Stimulated activated CD8-positive, alpha-beta memory T cell treated with anti-CD3 and anti-CD28 coated beads, Interleukin-7, amount 100 ng/mL, for 24 hours (primary cell): ENCODE data around the gene NPAT.
"Not testable (repeated sequence)": the region's sequence is repeated elsewhere in the genome, so short reads cannot be mapped to it uniquely, and the experiment has no call there.

Source experiments
- DNase-seq: peaks from one replicate; pipeline ENCODE4 v3.0.0-alpha.2; 2020; ENCODE audit warnings: low read depth

The NPAT gene

GRCh38 chr11:108218912-108219783 lies 3.3 kb downstream of the NPAT start:
- no peak for DNase-seq

GRCh38 chr11:108218455-108218854 lies 4.0 kb downstream of the NPAT start:
- no peak for DNase-seq

DNA sequence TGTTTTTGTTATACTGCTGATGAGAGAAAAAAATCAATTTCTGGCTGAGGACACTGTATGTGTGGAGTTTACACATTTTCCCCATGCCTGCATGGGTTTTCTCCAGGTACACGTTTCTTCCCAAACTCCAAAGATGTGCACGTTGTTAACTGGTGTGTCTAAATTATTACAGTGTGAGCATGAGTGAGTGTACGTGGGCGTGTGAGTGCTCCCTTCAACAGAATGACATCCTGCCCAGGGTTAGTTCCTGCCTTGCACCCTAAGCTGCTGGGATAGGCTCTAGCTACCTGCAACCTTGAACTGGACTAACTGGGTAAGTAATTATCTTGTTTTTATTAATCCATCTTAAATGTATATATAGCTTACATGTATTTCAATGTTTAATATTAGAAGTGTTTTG lies 5.5 kb downstream of the NPAT start:
- DNase-seq = no peak

DNA sequence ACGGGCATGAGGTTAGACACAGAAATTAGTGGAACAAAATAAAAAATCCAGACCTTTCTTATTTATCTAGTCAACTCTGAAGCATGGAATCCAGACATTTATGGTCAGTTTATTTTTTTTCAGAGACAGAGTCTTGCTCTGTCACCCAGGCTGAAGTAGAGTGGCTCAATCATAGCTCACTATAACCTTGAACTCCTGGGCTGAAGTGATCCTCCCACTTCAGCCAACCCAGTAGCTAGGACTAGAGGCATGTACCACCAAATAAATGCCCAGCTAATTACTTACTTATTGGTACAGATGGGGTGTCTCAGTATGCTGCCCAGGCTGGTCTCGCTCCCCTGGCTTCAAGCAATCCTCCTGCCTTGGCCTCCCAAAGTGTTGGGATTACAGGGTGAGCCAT lies 8.7 kb downstream of the NPAT start:
- DNase-seq = no peak

DNA sequence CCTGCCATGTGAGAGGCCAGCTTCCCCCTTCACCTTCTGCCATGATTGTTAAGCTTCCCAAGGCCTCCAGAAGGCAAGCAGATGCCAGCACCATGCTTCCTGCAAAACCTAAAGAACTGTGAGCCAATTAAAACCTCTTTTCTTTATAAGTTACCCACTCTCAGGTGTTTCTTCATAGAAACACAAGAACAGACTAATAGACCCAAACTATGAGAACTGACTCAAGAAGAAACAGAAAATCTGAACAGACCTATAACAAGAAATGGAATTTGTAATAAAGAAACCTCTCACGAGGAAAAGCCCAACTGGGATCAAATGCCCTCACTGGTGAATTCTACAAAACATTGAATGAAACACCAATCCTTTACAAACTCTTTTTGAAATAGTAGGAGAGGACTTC lies 12.0 kb downstream of the NPAT start:
- no peak for DNase-seq

DNA sequence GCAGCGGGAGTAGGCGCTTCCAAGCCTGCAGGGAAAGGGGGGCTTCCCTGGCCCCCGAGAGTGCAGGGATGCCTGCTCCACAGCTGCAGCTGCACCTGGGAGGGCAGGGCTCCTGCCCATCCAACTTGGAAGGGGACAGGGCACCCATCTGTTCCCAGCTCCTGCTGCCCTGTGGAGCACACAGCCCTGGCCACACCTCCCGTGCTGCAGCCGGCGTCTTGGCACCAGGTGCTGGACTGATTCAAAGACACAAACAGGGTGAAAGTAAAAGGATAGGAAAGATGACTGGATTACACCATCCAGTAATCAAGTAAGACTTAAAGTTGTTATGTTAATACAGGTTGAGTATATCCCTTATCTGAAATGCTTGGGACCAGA lies 14.8 kb downstream of the NPAT start:
- no peak for DNase-seq

GRCh38 chr11:108206969-108207682 lies 15.3 kb downstream of the NPAT start:
- DNase-seq = no peak

- no peak for DNase-seq
Observed at GRCh38 chr11:108206171-108206570, 16.3 kb downstream of the NPAT start.

- DNase-seq = no peak
Observed at GRCh38 chr11:108204929-108205499, 17.4 kb downstream of the NPAT start.

DNA sequence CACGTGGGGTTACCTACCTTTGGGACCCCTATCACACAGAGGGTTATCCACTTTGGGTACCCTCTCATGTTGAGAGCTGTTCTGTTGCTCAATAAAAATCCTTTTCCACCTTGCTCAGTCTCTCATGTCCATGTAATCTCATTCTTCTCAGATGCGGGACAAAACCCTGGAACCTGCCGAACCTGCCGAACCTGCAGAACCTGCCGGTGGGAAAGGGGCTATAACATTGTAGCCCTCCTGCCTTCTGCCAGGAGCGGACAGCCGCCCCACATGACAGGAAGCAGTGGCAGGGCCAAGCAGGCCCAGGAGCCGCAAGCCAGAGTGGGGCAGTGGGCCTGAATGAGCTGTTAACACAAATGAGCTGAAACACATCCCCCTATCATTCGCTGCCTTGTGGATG lies 18.1 kb downstream of the NPAT start:
- DNase-seq = no peak

- no peak for DNase-seq
Observed at GRCh38 chr11:108203075-108203474, 19.4 kb downstream of the NPAT start.

DNA sequence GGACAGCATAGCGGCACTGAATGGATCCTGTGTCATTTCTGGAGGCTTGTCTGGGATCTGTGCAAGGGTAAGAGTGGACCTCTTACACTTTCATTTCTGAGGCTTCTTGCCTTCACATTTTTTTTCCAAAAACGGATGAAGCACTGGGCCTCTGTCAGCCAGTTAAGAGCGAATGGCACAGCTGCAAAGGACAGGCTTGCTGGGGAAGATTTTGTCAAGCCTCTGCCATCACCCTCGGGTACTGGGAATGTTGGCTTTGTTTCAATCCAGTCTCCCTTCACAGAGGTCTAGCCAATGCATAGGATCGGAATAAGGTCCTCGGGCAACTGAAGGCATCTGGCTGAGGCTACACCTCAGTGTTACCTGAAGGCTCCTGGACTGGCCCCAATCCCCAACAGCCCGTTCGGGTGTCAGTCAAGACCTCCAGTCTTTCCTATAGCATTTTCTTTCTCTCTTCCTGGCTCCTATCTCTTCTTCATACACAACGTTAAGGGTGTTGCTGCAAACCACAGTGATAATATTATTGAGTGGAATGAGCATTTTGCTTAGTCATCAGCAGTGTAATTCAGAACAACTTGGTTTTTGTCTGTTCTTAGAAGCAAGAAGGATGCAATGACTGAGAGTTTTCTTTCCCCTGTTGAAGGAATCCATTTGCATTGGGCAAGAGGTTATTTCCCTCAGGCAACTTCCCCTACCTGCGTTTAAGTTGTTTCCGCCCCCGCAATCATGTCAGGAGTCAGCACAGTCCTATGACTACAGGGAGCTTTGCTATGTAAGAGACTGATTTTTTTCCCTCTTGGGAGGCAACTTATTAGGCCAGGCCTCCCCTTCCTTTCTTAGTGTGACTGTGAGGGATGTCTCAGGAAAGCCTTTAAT lies 22.8 kb downstream of the NPAT start:
- DNase-seq = peak; percentile 30

- no peak for DNase-seq
Observed at GRCh38 chr11:108198833-108199232, 23.6 kb downstream of the NPAT start.

DNA sequence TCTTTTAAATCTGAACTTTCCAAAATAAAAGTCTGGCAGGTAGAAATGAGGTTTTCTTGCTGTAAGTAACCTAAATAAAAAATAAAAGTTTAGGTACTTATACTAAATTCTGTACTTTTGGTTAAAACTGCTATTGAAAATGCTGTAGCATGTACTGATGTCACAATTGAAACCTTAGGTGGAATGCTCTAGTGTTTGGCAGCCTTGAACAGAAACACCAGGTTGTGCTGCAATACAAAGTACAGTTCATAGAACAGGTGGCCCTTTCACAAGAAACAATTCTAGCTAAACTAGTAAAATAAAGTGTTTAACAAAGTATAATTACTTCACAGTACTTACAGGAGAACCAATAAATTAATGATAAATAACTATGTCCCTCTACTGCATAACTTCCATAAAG lies 25.1 kb downstream of the NPAT start:
- no peak for DNase-seq

GRCh38 chr11:108196901-108197300 lies 25.5 kb downstream of the NPAT start:
- DNase-seq = no peak

GRCh38 chr11:108193725-108194124 lies 28.7 kb downstream of the NPAT start:
- DNase-seq = no peak

DNA sequence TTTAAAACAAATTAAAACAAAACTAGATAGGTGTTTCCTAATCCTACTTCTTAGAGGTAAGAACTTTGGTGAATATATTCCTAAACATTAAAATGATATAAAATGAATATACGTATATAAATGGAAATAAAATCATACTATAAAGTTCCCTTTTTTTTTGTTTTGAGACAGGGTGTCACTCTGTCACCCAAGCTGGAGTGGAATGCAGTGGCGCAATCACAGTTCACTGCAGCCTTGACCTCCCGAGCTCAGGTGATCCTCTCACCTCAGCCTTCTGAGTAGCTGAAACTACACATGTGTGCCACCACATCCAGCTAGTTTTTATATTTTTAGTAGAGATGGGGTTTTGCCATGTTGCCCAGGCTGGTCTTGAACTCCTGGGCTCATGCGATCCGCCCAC lies 44.9 kb downstream of the NPAT start:
- DNase-seq = no peak

- no peak for DNase-seq
Observed at GRCh38 chr11:108170184-108170583, 52.3 kb downstream of the NPAT start.

DNA sequence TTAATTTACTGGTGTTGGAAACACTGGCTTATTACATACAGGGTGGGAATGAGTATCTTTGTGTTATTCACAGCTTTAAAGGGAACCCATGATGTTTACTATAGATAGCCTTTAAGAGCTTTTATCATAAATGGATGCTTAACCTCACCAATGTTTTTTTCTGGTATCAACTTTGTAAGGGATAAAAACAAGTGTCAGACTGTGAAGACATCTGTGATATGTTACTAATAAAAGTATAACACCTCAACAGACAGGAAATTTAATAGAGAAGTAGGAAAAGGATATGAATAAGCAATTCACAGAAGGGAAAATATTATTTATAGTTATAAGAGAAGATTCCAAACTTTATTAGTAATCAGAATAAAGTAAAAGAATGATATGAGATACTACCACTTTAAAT lies 54.8 kb downstream of the NPAT start:
- no peak for DNase-seq

DNA sequence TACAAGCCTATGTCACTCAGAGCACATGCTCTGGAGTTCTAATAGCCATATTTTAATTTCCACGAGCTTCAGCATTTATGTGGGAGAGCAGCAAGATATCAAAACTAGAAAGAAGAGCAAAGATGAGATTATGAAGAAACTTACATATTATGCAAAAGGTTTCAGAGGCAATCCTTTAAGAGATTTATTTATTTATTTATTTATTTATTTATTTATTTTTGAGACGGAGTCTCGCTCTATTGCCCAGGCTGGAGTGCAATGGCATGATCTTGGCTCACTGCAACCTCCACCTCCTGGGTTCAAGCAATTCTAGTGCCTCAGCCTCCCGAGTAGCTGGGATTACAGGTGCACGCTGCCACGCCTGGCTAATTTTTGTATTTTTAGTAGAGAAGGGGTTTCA lies 59.6 kb downstream of the NPAT start:
- DNase-seq = not testable (repeated sequence)

GRCh38 chr11:108160970-108161566 lies 61.4 kb downstream of the NPAT start:
- no peak for DNase-seq

GRCh38 chr11:108154591-108154990 lies 67.8 kb downstream of the NPAT start:
- DNase-seq = no peak
